ENCODE measurements around the gene OR8B3. TPM values are rescaled to one million over a fixed set of nuclear protein-coding genes. Genes with fewer than 3 reads are reported as not detected.
A peak's percentile ranks its signal among the peaks of the same experiment; 100 is the strongest.
"Not testable (repeated sequence)": the region's sequence is repeated elsewhere in the genome, so short reads cannot be mapped to it uniquely, and the experiment has no call there.

The OR8B3 gene
- total and polyA plus RNA-seq, 9 donors = not detected

GRCh38 chr11:124382857-124383256, 16.0 kb downstream of the OR8B3 start:
- DNase-seq; H3K4me1 ChIP-seq (ENCODE audit: control insufficient read depth, insufficient read depth, low read length); H3K27ac ChIP-seq (ENCODE audit: low read length); H3K36me3 ChIP-seq (ENCODE audit: control insufficient read depth, insufficient read depth, low read length); H3K4me3 ChIP-seq (ENCODE audit: low read length); H3K9me3 ChIP-seq (replicated peaks; ENCODE audit: control insufficient read depth, low read depth, low read length); H3K27me3 ChIP-seq (ENCODE audit: control insufficient read depth, insufficient read depth, low read length): not testable (repeated sequence)
- no CpG with 5 or more reads among the region's 6 CpGs for WGBS (ENCODE audit: insufficient coverage)

- WGBS (ENCODE audit: insufficient coverage) = no CpG with 5 or more reads among the region's 2 CpGs
- no peaks in the 10 kb centered on the region for H3K27me3 ChIP-seq (ENCODE audit: control insufficient read depth, insufficient read depth, low read length)
- H3K36me3 ChIP-seq (ENCODE audit: control insufficient read depth, insufficient read depth, low read length) = no peaks in the 10 kb centered on the region
- H3K27ac ChIP-seq (ENCODE audit: low read length) = no peak overlapping the region
- H3K4me3 ChIP-seq (ENCODE audit: low read length) = no peak overlapping the region
- H3K9me3 ChIP-seq (replicated peaks; ENCODE audit: control insufficient read depth, low read depth, low read length) = no peaks in the 10 kb centered on the region
- H3K4me1 ChIP-seq (ENCODE audit: control insufficient read depth, insufficient read depth, low read length) = no peaks in the 10 kb centered on the region
- DNase-seq = no peak
Measured at GRCh38 chr11:124380585-124380984, 18.2 kb downstream of the OR8B3 start.

GRCh38 chr11:124376280-124376679, 22.5 kb downstream of the OR8B3 start:
- H3K4me1 ChIP-seq (ENCODE audit: control insufficient read depth, insufficient read depth, low read length) = no peaks in the 10 kb centered on the region
- H3K27me3 ChIP-seq (ENCODE audit: control insufficient read depth, insufficient read depth, low read length) = no peaks in the 10 kb centered on the region
- no peak overlapping the region for H3K27ac ChIP-seq (ENCODE audit: low read length)
- no peak for DNase-seq
- H3K9me3 ChIP-seq (replicated peaks; ENCODE audit: control insufficient read depth, low read depth, low read length) = no peaks in the 10 kb centered on the region
- H3K36me3 ChIP-seq (ENCODE audit: control insufficient read depth, insufficient read depth, low read length) = no peaks in the 10 kb centered on the region
- WGBS (ENCODE audit: insufficient coverage) = 61% methylated on average over 2 of the region's 3 CpGs
- H3K4me3 ChIP-seq (ENCODE audit: low read length) = no peak overlapping the region

GRCh38 chr11:124359566-124359965, 39.3 kb downstream of the OR8B3 start:
- no CpG with 5 or more reads among the region's 2 CpGs for WGBS (ENCODE audit: insufficient coverage)
- Histone ChIP-seq H3K4me3 (ENCODE audit: low read length) (no peak overlapping the region), H3K27ac (ENCODE audit: low read length) (no peak overlapping the region), H3K9me3 (replicated peaks; ENCODE audit: control insufficient read depth, low read depth, low read length) (no peaks in the 10 kb centered on the region), H3K4me1 (ENCODE audit: control insufficient read depth, insufficient read depth, low read length) (no peaks in the 10 kb centered on the region), H3K27me3 (ENCODE audit: control insufficient read depth, insufficient read depth, low read length) (no peaks in the 10 kb centered on the region), H3K36me3 (ENCODE audit: control insufficient read depth, insufficient read depth, low read length) (no peaks in the 10 kb centered on the region)
- DNase-seq = peak; percentile 52

GRCh38 chr11:124346311-124346955, 52.4 kb downstream of the OR8B3 start:
- H3K36me3 ChIP-seq (ENCODE audit: control insufficient read depth, insufficient read depth, low read length) = no peaks in the 10 kb centered on the region
- H3K9me3 ChIP-seq (replicated peaks; ENCODE audit: control insufficient read depth, low read depth, low read length) = no peaks in the 10 kb centered on the region
- DNase-seq = no peak
- H3K27ac ChIP-seq (ENCODE audit: low read length) = no peak overlapping the region
- WGBS (ENCODE audit: insufficient coverage) = no CpG with 5 or more reads among the region's 3 CpGs
- H3K27me3 ChIP-seq (ENCODE audit: control insufficient read depth, insufficient read depth, low read length) = no peaks in the 10 kb centered on the region
- H3K4me3 ChIP-seq (ENCODE audit: low read length) = no peak overlapping the region
- no peaks in the 10 kb centered on the region for H3K4me1 ChIP-seq (ENCODE audit: control insufficient read depth, insufficient read depth, low read length)

Other genes with a start within 250 kb of the OR8B3 start
- under 0.01 TPM for gene OR10D3, start 215.7 kb downstream of the OR8B3 start, total RNA-seq
- gene OR10D3, start 215.7 kb downstream of the OR8B3 start, polyA plus RNA-seq (ENCODE audit: insufficient read depth in 1 of 8, insufficient read length in 8 of 8, low replicate concordance in 1 of 8) = under 1 TPM in 1 of 8 donors, not detected in 7; 0.05 TPM
- 0.09 TPM for gene OR8G1, start 157.9 kb downstream of the OR8B3 start, total RNA-seq
- under 1 TPM in 2 of 8 donors, not detected in 6; 0.07 to 0.15 TPM for gene OR8G1, start 157.9 kb downstream of the OR8B3 start, polyA plus RNA-seq (ENCODE audit: insufficient read depth in 1 of 8, insufficient read length in 8 of 8, low replicate concordance in 1 of 8)
- gene OR8G5, start 142.6 kb downstream of the OR8B3 start, total RNA-seq = not detected
- under 1 TPM in 4 of 8 donors, not detected in 4; 0.11 to 0.34 (median 0.21) TPM for gene OR8G5, start 142.6 kb downstream of the OR8B3 start, polyA plus RNA-seq (ENCODE audit: insufficient read depth in 1 of 8, insufficient read length in 8 of 8, low replicate concordance in 1 of 8)
- gene OR8D1, start 85.1 kb downstream of the OR8B3 start, total RNA-seq = not detected
- gene OR8D1, start 85.1 kb downstream of the OR8B3 start, polyA plus RNA-seq (ENCODE audit: insufficient read depth in 1 of 8, insufficient read length in 8 of 8, low replicate concordance in 1 of 8) = under 1 TPM in 4 of 8 donors, not detected in 4; 0.01 to 0.05 (median 0.03) TPM
- not detected for gene OR8D2, start 78.8 kb downstream of the OR8B3 start, total RNA-seq
- gene OR8D2, start 78.8 kb downstream of the OR8B3 start, polyA plus RNA-seq (ENCODE audit: insufficient read depth in 1 of 8, insufficient read length in 8 of 8, low replicate concordance in 1 of 8) = not detected
- not detected for gene OR8B2, start 14.5 kb downstream of the OR8B3 start, total RNA-seq
- gene OR8B2, start 14.5 kb downstream of the OR8B3 start, polyA plus RNA-seq (ENCODE audit: insufficient read depth in 1 of 8, insufficient read length in 8 of 8, low replicate concordance in 1 of 8) = under 1 TPM in 1 of 8 donors, not detected in 7; 0.18 TPM
- not detected for gene OR8B4, start 25.8 kb upstream of the OR8B3 start, total RNA-seq
- gene OR8B4, start 25.8 kb upstream of the OR8B3 start, polyA plus RNA-seq (ENCODE audit: insufficient read depth in 1 of 8, insufficient read length in 8 of 8, low replicate concordance in 1 of 8) = not detected
- not detected for gene OR8B8, start 46.7 kb upstream of the OR8B3 start, total RNA-seq
- gene OR8B8, start 46.7 kb upstream of the OR8B3 start, polyA plus RNA-seq (ENCODE audit: insufficient read depth in 1 of 8, insufficient read length in 8 of 8, low replicate concordance in 1 of 8) = under 1 TPM in 1 of 8 donors, not detected in 7; 0.04 TPM
- not detected for gene OR8B12, start 144.6 kb upstream of the OR8B3 start, total RNA-seq
- gene OR8B12, start 144.6 kb upstream of the OR8B3 start, polyA plus RNA-seq (ENCODE audit: insufficient read depth in 1 of 8, insufficient read length in 8 of 8, low replicate concordance in 1 of 8) = under 1 TPM in 1 of 8 donors, not detected in 7; 0.09 TPM
- gene OR8A1, start 171.0 kb upstream of the OR8B3 start, total RNA-seq = 0.22 TPM
- under 1 TPM; 0.09 to 0.71 (median 0.26) TPM for gene OR8A1, start 171.0 kb upstream of the OR8B3 start, polyA plus RNA-seq (ENCODE audit: insufficient read depth in 1 of 8, insufficient read length in 8 of 8, low replicate concordance in 1 of 8)
- gene PANX3, start 212.4 kb upstream of the OR8B3 start, total RNA-seq = 0.04 TPM
- gene PANX3, start 212.4 kb upstream of the OR8B3 start, polyA plus RNA-seq (ENCODE audit: insufficient read depth in 1 of 8, insufficient read length in 8 of 8, low replicate concordance in 1 of 8) = under 1 TPM in 1 of 8 donors, not detected in 7; 0.08 TPM
- 15.8 TPM for gene TBRG1, start 223.8 kb upstream of the OR8B3 start, total RNA-seq
- 10 to 100 TPM; 19.1 to 23.4 (median 21.2) TPM for gene TBRG1, start 223.8 kb upstream of the OR8B3 start, polyA plus RNA-seq (ENCODE audit: insufficient read depth in 1 of 8, insufficient read length in 8 of 8, low replicate concordance in 1 of 8)

Data from muscle of leg (tissue), 11 donors.